ENCODE data around the gene OS9.
"Not testable (repeated sequence)": the region's sequence is repeated elsewhere in the genome, so short reads cannot be mapped to it uniquely, and the experiment has no call there.

Gene OS9

GRCh38 chr12:57721846-57722608, 28.1 kb downstream of the OS9 start:
- not testable (repeated sequence) for DNase-seq (ENCODE audit: extremely low spot score, insufficient read length, low read depth); FAIRE-seq

DNA sequence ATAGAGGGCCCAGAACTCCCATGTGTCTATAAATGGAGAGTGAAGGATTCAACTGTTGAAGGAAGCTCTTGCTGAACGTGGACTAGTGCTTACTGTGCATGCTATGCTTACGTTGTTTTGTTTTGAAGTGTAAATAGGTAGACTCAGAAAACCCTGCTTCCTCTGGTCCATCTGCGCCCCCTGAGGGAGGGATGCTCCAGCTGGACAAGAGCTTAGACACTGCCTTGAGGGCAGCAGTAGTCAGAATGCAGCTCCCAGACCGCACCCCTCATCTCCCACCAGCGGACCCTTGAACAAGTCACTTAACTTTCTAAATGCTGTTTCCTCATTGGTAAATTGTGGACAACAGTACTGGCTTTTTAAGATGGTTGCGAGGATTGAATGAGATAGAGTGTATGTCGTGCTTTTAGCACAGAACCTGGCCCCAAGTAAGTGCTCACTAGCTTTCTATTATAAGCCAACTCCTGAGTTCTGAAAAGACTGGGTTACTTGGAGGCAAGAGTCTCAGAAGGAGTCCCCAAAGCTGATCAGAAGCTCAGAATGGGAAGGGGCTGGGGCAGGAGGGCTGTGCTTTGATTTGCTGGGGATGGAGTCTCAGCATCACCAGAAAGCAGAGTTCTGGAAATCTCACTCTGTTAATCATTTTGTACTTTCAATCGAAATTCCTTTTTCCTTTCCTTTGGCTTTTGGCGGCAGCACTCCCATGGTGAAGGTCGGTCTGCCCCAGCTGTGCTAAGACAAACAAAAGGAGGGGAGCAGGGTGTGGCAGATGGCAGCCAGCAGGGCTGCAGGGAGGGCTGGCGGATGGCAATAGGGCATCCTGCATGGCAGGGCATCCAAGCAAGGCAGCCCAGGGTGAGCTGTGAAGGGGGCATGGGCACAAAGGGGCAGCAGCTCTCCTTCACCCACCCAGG, 29.0 kb downstream of the OS9 start:
- FAIRE-seq (no peak), DNase-seq (ENCODE audit: extremely low spot score, insufficient read length, low read depth) (no peak)

- DNase-seq (ENCODE audit: extremely low spot score, insufficient read length, low read depth): no peak
- no peak for FAIRE-seq
Observed at GRCh38 chr12:57723630-57723962, 29.7 kb downstream of the OS9 start.

- FAIRE-seq: no peak
Observed at GRCh38 chr12:57724003-57724935, 30.3 kb downstream of the OS9 start.

GRCh38 chr12:57724936-57725740, 31.2 kb downstream of the OS9 start:
- no peak for DNase-seq (ENCODE audit: extremely low spot score, insufficient read length, low read depth)

More at GRCh38 chr12:57724003-57724935, 30.3 kb downstream of the OS9 start:
- no peak for DNase-seq (ENCODE audit: extremely low spot score, insufficient read length, low read depth)

DNA sequence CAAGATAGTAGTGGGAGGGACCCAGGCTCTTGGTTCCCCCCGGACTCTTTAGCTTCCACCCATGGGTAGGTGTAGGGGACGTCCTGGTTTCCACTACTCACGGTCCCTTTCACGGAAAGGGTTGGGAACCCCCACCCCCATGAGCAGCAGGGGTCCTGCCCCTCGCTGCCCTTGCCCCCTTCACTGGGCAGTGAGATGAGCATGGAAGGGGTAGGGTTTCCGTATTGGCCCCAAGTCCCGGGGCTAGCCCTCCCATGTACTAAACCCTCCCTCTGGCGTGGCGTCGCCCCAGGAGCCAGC, 31.9 kb downstream of the OS9 start:
- DNase-seq (ENCODE audit: extremely low spot score, insufficient read length, low read depth) (no peak), FAIRE-seq (no peak)

More at GRCh38 chr12:57724936-57725740, 31.2 kb downstream of the OS9 start:
- FAIRE-seq: no peak

DNA sequence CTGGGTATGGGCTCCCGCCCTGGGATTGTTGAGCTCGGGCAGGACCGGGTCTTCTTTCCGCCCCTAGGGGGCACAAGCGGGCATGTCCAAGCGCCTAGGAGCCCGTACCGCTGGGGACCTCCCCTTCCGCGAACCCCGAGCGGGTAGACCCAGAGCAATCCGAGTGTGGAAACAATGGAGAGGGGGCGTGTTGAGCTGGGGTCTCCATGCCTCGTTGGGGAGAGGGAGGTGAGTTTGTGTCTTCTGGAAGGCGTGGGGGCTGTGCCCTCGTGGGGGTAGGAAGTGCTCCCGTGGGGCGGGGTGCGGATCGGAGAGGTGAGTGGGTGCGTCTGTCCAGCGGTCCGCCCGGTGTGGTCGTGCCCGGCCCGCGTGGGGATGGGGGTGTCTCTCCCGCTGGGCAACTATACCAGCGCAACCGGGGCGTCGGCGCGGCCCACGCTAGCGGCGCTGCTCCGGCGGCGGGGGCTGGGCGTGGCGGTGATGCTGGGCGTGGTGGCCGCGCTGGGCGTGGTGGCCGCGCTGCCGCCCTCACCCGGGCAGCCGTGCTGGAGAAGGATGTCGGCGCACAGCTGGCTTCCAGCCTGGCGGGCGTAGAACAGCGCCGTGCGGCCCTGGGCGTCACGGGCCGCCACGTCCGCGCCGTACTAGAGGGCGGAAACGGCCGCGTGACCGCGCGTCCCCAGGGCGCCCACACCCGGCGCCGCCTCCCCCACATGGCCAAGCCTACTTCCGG, 32.4 kb downstream of the OS9 start:
- DNase-seq (ENCODE audit: extremely low spot score, insufficient read length, low read depth) (no peak), FAIRE-seq (no peak)

- DNase-seq (ENCODE audit: extremely low spot score, insufficient read length, low read depth) (no peak), FAIRE-seq (no peak)
Observed at GRCh38 chr12:57726884-57727757, 33.2 kb downstream of the OS9 start.

DNA sequence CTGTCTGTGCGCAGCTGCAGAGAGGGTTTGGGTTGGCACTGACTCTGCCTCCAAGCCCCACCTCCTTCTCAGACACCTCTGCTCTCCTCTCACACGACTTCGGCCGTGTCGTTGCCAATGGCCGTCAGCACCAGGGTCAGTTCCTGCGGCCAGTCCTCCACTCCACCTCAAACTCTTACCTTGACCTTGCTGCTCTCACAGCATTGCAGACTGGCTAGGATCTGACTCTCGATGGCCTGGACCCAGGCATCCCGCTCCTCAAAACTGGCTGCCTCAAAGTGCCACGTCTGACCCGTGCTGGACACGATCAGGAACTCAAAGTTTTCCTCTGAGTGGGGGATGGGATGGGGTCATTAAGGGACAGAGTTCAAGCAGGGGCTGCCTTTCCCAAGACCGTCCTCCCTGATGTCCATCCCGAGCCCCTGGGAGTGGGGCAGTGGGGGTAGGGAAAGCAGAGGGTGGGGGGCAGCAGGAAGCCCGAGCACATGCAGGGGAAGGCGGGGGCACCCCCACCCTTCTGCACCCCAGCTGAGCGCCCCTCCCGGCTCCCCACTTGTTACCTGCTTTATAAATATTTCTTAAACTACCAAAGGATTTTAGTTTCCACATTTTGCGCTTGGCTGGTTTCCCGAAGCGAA, 33.9 kb downstream of the OS9 start:
- FAIRE-seq (no peak), DNase-seq (ENCODE audit: extremely low spot score, insufficient read length, low read depth) (no peak)

DNA sequence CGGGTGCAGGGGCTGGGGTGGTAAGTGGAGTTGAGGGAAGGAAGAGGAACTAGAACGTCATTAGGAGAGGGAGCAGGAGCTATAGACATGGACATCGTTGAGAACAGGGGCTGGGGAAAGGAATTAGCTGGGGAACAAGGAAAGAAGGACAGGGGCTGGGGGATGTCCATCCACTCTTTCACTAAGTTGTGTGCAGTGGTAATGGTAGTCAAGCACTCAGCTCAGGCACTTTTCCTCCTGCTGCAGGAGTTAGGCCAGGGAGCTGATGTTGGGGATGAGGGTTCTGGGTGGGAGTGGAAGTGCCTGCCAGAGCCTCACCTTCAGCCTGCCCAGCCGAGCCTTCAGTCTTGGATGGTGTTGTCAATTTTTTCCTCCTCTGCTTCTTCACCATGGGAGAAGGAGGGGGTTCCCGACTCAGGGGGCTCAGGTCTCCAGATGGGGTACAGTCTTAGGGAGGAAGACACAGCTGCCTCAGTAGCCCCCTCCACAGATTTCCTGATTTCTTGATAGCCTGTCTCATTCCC, 35.5 kb downstream of the OS9 start:
- FAIRE-seq: no peak
- no peak for DNase-seq (ENCODE audit: extremely low spot score, insufficient read length, low read depth)

GRCh38 chr12:57730336-57731067, 36.6 kb downstream of the OS9 start:
- DNase-seq (ENCODE audit: extremely low spot score, insufficient read length, low read depth) (no peak), FAIRE-seq (no peak)

DNA sequence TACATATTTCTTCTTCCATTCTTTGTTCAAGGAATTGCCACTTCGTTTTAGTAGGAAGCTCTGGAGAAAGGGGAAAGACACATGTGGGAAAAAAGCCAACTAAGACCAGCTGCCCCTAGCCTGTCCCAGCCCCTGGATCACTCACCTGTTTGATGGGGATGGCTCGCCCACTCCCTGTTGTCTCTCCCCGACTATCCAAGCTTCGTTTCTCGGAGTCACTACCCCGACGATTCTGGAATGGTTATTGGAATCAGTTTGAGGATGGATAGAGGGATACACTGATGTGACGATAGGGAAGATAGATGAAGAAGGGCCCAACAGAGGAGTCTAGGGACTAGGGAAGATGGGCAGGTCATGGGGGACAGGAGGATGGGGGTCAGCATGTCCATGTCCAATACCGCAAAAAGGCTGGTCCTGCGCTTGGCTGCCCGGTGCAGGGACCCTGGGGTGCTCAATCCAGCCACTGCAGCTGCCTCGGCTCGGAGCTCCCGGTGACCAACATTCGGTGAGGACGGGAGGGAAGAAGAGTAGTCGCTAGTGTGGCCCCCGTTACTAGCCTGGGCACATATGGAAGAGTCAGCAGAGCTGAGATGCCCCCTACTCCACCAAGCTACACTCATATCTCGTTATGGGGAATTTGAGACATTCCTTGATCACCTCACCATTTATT, 37.6 kb downstream of the OS9 start:
- DNase-seq (ENCODE audit: extremely low spot score, insufficient read length, low read depth) (no peak), FAIRE-seq (no peak)

- DNase-seq (ENCODE audit: extremely low spot score, insufficient read length, low read depth) (no peak), FAIRE-seq (no peak)
Observed at GRCh38 chr12:57732270-57732669, 38.3 kb downstream of the OS9 start.

GRCh38 chr12:57732726-57733593, 39.0 kb downstream of the OS9 start:
- DNase-seq (ENCODE audit: extremely low spot score, insufficient read length, low read depth) (no peak), FAIRE-seq (no peak)

- no peak for FAIRE-seq
Observed at GRCh38 chr12:57733928-57734327, 40.0 kb downstream of the OS9 start.

More at GRCh38 chr12:57733928-57734327, 40.0 kb downstream of the OS9 start:
- no peak for DNase-seq (ENCODE audit: extremely low spot score, insufficient read length, low read depth)

Data from GM18507 (cell line).